ENCODE results near the gene CBFA2T3.

- TF ChIP-seq, protein P1, sequence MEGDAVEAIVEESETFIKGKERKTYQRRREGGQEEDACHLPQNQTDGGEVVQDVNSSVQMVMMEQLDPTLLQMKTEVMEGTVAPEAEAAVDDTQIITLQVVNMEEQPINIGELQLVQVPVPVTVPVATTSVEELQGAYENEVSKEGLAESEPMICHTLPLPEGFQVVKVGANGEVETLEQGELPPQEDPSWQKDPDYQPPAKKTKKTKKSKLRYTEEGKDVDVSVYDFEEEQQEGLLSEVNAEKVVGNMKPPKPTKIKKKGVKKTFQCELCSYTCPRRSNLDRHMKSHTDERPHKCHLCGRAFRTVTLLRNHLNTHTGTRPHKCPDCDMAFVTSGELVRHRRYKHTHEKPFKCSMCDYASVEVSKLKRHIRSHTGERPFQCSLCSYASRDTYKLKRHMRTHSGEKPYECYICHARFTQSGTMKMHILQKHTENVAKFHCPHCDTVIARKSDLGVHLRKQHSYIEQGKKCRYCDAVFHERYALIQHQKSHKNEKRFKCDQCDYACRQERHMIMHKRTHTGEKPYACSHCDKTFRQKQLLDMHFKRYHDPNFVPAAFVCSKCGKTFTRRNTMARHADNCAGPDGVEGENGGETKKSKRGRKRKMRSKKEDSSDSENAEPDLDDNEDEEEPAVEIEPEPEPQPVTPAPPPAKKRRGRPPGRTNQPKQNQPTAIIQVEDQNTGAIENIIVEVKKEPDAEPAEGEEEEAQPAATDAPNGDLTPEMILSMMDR (IDR thresholded peaks at IDR 0.05): no peak
- TF ChIP-seq POLR2AphosphoS5 (IDR thresholded peaks at IDR 0.05; ENCODE audit: low read depth, low read length) (no peak), SIN3A (IDR thresholded peaks at IDR 0.05; ENCODE audit: borderline replicate concordance, insufficient read depth, low read depth, low read length) (no peak), TCF7L2 (IDR thresholded peaks at IDR 0.05; ENCODE audit: low read depth, low read length) (no peak), REST (IDR thresholded peaks at IDR 0.05; ENCODE audit: insufficient read depth in 1 of 2, low read depth in 2 of 2, low read length in 1 of 2) (no peak)
These were observed 81.7 kb downstream of the CBFA2T3 start for GRCh38 chr16:88895335-88895734.
